Measurements from ENCODE around the gene IL4R.
"Not testable (repeated sequence)": the region's sequence is repeated elsewhere in the genome, so short reads cannot be mapped to it uniquely, and the experiment has no call there.

DNA sequence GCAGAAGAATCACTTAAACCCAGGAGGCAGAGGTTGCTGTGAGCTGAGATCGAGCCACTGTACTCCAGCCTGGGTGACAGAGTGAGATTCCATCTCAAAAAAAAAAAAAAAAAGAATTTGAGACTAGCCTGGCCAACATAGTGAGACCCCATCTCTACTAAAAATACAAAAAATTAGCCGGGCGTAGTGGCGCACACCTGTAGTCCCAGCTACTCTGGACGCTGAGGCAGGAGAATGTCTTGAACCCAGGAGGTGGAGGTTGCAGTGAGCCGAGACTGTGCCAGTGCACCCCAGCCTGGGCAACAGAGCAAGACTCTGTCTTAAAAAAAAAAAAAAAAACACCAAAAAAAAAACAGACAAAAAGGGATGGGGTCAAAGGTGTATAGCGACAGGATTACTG, 41.1 kb upstream of the IL4R start:
- TF ChIP-seq, protein P1, sequence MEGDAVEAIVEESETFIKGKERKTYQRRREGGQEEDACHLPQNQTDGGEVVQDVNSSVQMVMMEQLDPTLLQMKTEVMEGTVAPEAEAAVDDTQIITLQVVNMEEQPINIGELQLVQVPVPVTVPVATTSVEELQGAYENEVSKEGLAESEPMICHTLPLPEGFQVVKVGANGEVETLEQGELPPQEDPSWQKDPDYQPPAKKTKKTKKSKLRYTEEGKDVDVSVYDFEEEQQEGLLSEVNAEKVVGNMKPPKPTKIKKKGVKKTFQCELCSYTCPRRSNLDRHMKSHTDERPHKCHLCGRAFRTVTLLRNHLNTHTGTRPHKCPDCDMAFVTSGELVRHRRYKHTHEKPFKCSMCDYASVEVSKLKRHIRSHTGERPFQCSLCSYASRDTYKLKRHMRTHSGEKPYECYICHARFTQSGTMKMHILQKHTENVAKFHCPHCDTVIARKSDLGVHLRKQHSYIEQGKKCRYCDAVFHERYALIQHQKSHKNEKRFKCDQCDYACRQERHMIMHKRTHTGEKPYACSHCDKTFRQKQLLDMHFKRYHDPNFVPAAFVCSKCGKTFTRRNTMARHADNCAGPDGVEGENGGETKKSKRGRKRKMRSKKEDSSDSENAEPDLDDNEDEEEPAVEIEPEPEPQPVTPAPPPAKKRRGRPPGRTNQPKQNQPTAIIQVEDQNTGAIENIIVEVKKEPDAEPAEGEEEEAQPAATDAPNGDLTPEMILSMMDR (conservative IDR thresholded peaks at IDR 0.05; ENCODE audit: low read depth, low read length), result not testable (repeated sequence)
- not testable (repeated sequence) for TF ChIP-seq EZH2 (IDR thresholded peaks at IDR 0.05; ENCODE audit: low read length, unreplicated experiment)

Measured in PC-3 (cell line).